ENCODE results near the gene PLXNA4.

DNA sequence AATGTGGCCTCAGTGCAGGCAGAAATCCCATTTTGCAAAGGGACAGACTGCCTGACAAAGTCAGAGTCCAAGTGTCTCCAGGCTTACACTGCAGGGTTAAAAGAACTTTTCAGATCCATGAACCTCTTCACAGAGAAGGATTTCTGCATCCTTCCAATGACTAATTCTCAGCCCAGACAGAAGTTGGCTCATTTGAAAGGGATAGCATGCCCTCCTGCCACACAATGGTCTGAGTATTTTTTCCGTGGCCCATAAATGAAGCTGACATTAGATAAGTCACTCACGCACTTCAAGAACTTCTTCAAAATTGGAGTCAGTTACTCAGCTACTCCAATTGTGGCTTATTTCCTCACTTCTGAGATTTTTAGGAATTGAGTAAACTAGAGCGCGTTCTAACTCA is 170.2 kb downstream of the PLXNA4 start:
- TF ChIP-seq, protein P1, sequence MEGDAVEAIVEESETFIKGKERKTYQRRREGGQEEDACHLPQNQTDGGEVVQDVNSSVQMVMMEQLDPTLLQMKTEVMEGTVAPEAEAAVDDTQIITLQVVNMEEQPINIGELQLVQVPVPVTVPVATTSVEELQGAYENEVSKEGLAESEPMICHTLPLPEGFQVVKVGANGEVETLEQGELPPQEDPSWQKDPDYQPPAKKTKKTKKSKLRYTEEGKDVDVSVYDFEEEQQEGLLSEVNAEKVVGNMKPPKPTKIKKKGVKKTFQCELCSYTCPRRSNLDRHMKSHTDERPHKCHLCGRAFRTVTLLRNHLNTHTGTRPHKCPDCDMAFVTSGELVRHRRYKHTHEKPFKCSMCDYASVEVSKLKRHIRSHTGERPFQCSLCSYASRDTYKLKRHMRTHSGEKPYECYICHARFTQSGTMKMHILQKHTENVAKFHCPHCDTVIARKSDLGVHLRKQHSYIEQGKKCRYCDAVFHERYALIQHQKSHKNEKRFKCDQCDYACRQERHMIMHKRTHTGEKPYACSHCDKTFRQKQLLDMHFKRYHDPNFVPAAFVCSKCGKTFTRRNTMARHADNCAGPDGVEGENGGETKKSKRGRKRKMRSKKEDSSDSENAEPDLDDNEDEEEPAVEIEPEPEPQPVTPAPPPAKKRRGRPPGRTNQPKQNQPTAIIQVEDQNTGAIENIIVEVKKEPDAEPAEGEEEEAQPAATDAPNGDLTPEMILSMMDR (conservative IDR thresholded peaks at IDR 0.05) = no peak
- TF ChIP-seq EZH2 (IDR thresholded peaks at IDR 0.05; ENCODE audit: low read depth) = no peak

Data from PC-9 (cell line).